Measurements from ENCODE around the gene UNC45A.

Gene UNC45A

DNA sequence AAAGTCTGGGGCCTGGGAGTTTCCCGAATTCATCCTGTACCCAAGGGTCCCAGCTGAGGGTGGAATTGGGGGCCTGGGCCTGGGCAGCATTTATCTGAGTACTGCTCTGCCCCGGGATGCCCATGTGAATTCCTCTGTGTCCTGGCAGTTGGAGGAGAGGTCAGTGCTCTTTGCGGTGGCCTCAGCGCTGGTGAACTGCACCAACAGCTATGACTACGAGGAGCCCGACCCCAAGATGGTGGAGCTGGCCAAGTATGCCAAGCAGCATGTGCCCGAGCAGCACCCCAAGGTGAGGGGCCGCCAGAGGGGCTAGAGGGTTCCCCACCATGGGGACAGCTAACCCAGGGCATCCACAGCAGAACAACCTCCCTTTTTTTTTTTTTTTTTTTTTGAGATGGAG, 13.4 kb downstream of the UNC45A start:
- no peaks in the 10 kb centered on the region for H4K20me1 ChIP-seq (ENCODE audit: insufficient read depth)
- H3K27ac ChIP-seq, result no peak overlapping the region
- no peak overlapping the region for H2AFZ ChIP-seq (ENCODE audit: low read depth)
- H3K36me3 ChIP-seq (ENCODE audit: insufficient read depth), result no peaks in the 10 kb centered on the region
- no peak overlapping the region for H3K4me3 ChIP-seq (IDR thresholded peaks at IDR 0.05; ENCODE audit: insufficient read depth, low read depth, low read length)
- H3K4me2 ChIP-seq, result no peak overlapping the region
- no peak overlapping the region for H3K9ac ChIP-seq
- no peak for TF ChIP-seq CTCF (conservative IDR thresholded peaks at IDR 0.05; ENCODE audit: low read depth, low read length)
- no peaks in the 10 kb centered on the region for H3K79me2 ChIP-seq (ENCODE audit: insufficient read depth, low read depth)
- H3K27me3 ChIP-seq (ENCODE audit: insufficient read depth, low read depth), result no peaks in the 10 kb centered on the region
- no peaks in the 10 kb centered on the region for H3K4me1 ChIP-seq (ENCODE audit: low read depth, poor library complexity, severe bottlenecking)

GRCh38 chr15:90949979-90950675, 15.0 kb downstream of the UNC45A start:
- Histone ChIP-seq H2AFZ (ENCODE audit: low read depth) (no peak overlapping the region), H3K36me3 (ENCODE audit: insufficient read depth) (no peaks in the 10 kb centered on the region), H3K9ac (no peak overlapping the region), H3K79me2 (ENCODE audit: insufficient read depth, low read depth) (no peaks in the 10 kb centered on the region), H3K4me2 (no peak overlapping the region), H3K27me3 (ENCODE audit: insufficient read depth, low read depth) (no peaks in the 10 kb centered on the region), H4K20me1 (ENCODE audit: insufficient read depth) (no peaks in the 10 kb centered on the region), H3K27ac (no peak overlapping the region), H3K4me1 (ENCODE audit: low read depth, poor library complexity, severe bottlenecking) (peaks cover 3% of the 10 kb centered on the region), H3K4me3 (IDR thresholded peaks at IDR 0.05; ENCODE audit: insufficient read depth, low read depth, low read length) (no peak overlapping the region)
- TF ChIP-seq CTCF (conservative IDR thresholded peaks at IDR 0.05; ENCODE audit: low read depth, low read length), result no peak

DNA sequence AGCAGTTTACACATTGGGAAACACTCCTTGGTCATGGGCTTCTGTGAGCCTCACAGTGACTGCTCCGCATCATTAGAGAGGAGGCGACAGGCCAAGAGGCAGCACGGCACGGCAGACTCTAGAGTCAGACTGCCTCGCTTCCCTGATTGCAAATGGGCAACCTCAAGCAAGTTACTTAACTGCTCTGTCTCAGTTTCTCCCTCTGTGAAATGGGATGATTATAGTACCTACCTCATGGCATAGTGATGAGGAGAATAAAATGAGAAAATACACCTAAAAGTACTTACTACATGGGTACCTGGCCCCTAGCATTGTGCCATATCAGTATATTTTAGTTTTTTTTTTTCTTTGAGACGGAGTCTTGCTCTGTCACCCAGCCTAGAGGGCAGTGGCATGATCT, 15.6 kb downstream of the UNC45A start:
- no peak for TF ChIP-seq CTCF (conservative IDR thresholded peaks at IDR 0.05; ENCODE audit: low read depth, low read length)
- no peaks in the 10 kb centered on the region for H3K27me3 ChIP-seq (ENCODE audit: insufficient read depth, low read depth)
- H3K4me1 ChIP-seq (ENCODE audit: low read depth, poor library complexity, severe bottlenecking), result peaks cover 3% of the 10 kb centered on the region
- H3K4me3 ChIP-seq (IDR thresholded peaks at IDR 0.05; ENCODE audit: insufficient read depth, low read depth, low read length), result no peak overlapping the region
- peaks cover under 1% of the 10 kb centered on the region; the same call in 1 of the 2 replicates for H3K79me2 ChIP-seq (ENCODE audit: insufficient read depth, low read depth)
- H2AFZ ChIP-seq (ENCODE audit: low read depth), result no peak overlapping the region
- no peaks in the 10 kb centered on the region for H4K20me1 ChIP-seq (ENCODE audit: insufficient read depth)
- no peak overlapping the region for H3K9ac ChIP-seq
- no peak overlapping the region for H3K27ac ChIP-seq
- no peak overlapping the region for H3K4me2 ChIP-seq
- H3K36me3 ChIP-seq (ENCODE audit: insufficient read depth), result no peaks in the 10 kb centered on the region

GRCh38 chr15:90952901-90953677, 18.0 kb downstream of the UNC45A start:
- peaks cover 3% of the 10 kb centered on the region for H3K4me1 ChIP-seq (ENCODE audit: low read depth, poor library complexity, severe bottlenecking)

More at GRCh38 chr15:90952901-90953677, 18.0 kb downstream of the UNC45A start:
- H4K20me1 ChIP-seq (ENCODE audit: insufficient read depth), result no peaks in the 10 kb centered on the region
- no peaks in the 10 kb centered on the region for H3K27me3 ChIP-seq (ENCODE audit: insufficient read depth, low read depth)
- no peak overlapping the region for H3K27ac ChIP-seq
- H3K9ac ChIP-seq, result no peak overlapping the region
- H3K4me2 ChIP-seq, result no peak overlapping the region
- H3K36me3 ChIP-seq (ENCODE audit: insufficient read depth), result no peaks in the 10 kb centered on the region
- TF ChIP-seq CTCF (conservative IDR thresholded peaks at IDR 0.05; ENCODE audit: low read depth, low read length), result no peak
- H2AFZ ChIP-seq (ENCODE audit: low read depth), result no peak overlapping the region
- H3K4me3 ChIP-seq (IDR thresholded peaks at IDR 0.05; ENCODE audit: insufficient read depth, low read depth, low read length), result no peak overlapping the region
- peaks cover 15% of the 10 kb centered on the region; the same call in 1 of the 2 replicates for H3K79me2 ChIP-seq (ENCODE audit: insufficient read depth, low read depth)
